ENCODE results near the gene SLC2A9.

GRCh38 chr4:9953089-9953488 lies 68.2 kb downstream of the SLC2A9 start:
- no peak for TF ChIP-seq EZH2 (IDR thresholded peaks at IDR 0.05; ENCODE audit: low read depth, low read length, severe bottlenecking)
- no peak for TF ChIP-seq TAF1 (IDR thresholded peaks at IDR 0.05; ENCODE audit: low read depth, low read length)
- TF ChIP-seq SIN3A (conservative IDR thresholded peaks at IDR 0.05 in 1 of 2, IDR thresholded peaks at IDR 0.05 in 1 of 2; ENCODE audit: low read depth in 1 of 2, low read length in 2 of 2), result no peak
- TF ChIP-seq CTCF (IDR thresholded peaks at IDR 0.05; ENCODE audit: control extremely low read depth in 1 of 3, insufficient read depth in 1 of 3, low read depth in 1 of 3, low read length in 3 of 3), result no peak
- TF ChIP-seq POLR2AphosphoS5 (IDR thresholded peaks at IDR 0.05; ENCODE audit: low read depth, low read length), result no peak
